HT-29 (cell line): Measurements from ENCODE around the gene ZCCHC9. TPM values are rescaled to one million over a fixed set of nuclear protein-coding genes. Genes with fewer than 3 reads are reported as not detected.

ENCODE experiments used
- DNase-seq: peaks from one replicate; pipeline ENCODE4 v3.0.0-alpha.2; 2015; ENCODE audit warnings: low spot score
- total RNA-seq: library from RNA; depleted of rRNA; stranded (reverse); fragments of >200 nt; shearing (Covaris generic); gene quantifications from 2 replicates; pipeline ENCODE4 v1.2.3, GENCODE V29; 2014; rRNA removed

ZCCHC9 gene
- total RNA-seq, 1 experiment from 2014 or later: 11.2 TPM

- no peak for DNase-seq
Observed at GRCh38 chr5:81355291-81356251, 54.2 kb downstream of the ZCCHC9 start.

- DNase-seq: no peak
Observed at GRCh38 chr5:81359108-81359507, 57.7 kb downstream of the ZCCHC9 start.

- DNase-seq: no peak
Observed at GRCh38 chr5:81359881-81360280, 58.5 kb downstream of the ZCCHC9 start.

DNA sequence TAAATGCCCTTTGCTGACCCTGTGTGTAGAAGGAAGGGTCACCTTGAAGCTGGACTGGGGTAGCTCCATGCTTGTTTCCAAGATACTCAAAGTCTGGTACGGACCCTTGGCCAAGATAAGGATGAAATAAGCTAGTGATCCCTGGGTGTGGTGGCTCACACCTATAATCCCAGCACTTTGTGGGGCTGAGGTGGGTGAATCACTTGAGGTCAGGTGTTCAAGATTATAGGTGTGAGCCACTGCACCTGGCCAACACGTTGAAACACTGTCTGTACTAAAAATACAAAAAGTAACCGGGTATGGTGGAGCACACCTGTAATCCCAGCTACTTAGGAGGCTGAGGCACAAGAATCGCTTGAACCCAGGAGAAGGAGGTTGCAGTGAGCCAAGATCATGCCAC, 59.3 kb downstream of the ZCCHC9 start:
- no peak for DNase-seq

- DNase-seq: no peak
Observed at GRCh38 chr5:81361600-81361999, 60.2 kb downstream of the ZCCHC9 start.

Other genes with a start within 250 kb of the ZCCHC9 start
- gene CKMT2, start 68.3 kb upstream of the ZCCHC9 start, total RNA-seq: 0.44 TPM in 1 of 2 replicates, not detected in the other
- not detected in 2 replicates for gene ACOT12, start 92.5 kb downstream of the ZCCHC9 start, total RNA-seq